Common myeloid progenitor, CD34-positive (primary cell): ENCODE results near the gene TGFB1I1.
A peak's percentile ranks its signal among the peaks of the same experiment; 100 is the strongest.

ENCODE experiments used
- CTCF ChIA-PET: fragments of 350-600 bp; sonication (Branson Sonifier 250); formaldehyde crosslinking; loops from one replicate; lab custom pipeline; 2021; ENCODE audit warnings: antibody characterized with exemption; lab: Charles Lee
- POLR2A ChIA-PET: fragments of 350-600 bp; sonication (Branson Sonifier 250); formaldehyde crosslinking; loops from one replicate; lab custom pipeline; 2021; ENCODE audit warnings: antibody characterized with exemption; lab: Charles Lee
- DNase-seq, 3 donors: peaks; one replicate each; pipeline versions ENCODE4 v3.0.0 to v3.0.0-alpha.2; 2013
- H3K27ac ChIP-seq, 2 experiments: 1 replicate in 1 of 2; 2 replicates in 1 of 2; pipeline ENCODE4 v1.7.0; 2013; ENCODE audit warnings: inconsistent platforms in 2 of 2, low read length in 2 of 2, mild to moderate bottlenecking in 2 of 2, low read depth in 1 of 2, moderate library complexity in 1 of 2; ENCODE audit not compliant: severe bottlenecking in 2 of 2, insufficient read depth in 1 of 2, poor library complexity in 1 of 2
- H3K27me3 ChIP-seq, 5 experiments: replicated peaks in 2 of 5; 1 replicate in 3 of 5; 2 replicates in 2 of 5; pipeline versions ENCODE4 v1.6.1 to v1.7.0; 2013; ENCODE audit warnings: low read length in 4 of 5, mild to moderate bottlenecking in 2 of 5, moderate library complexity in 2 of 5, inconsistent platforms in 1 of 5; ENCODE audit not compliant: insufficient read depth in 5 of 5, control insufficient read depth in 4 of 5
- H3K36me3 ChIP-seq, 4 experiments: 1 replicate in 2 of 4; 2 replicates in 2 of 4; pipeline versions ENCODE4 v1.6.1 to v1.7.0; 2013; ENCODE audit warnings: low read length in 3 of 4, control low read depth in 1 of 4, mild to moderate bottlenecking in 1 of 4; ENCODE audit not compliant: control insufficient read depth in 4 of 4, insufficient read depth in 4 of 4
- H3K4me1 ChIP-seq, 4 experiments: 1 replicate in 3 of 4; 2 replicates in 1 of 4; pipeline versions ENCODE4 v1.6.1 to v1.7.1; 2013; ENCODE audit warnings: low read length in 3 of 4, mild to moderate bottlenecking in 3 of 4, control low read depth in 1 of 4, inconsistent platforms in 1 of 4, moderate library complexity in 1 of 4; ENCODE audit not compliant: control insufficient read depth in 4 of 4, insufficient read depth in 4 of 4; ENCODE audit errors: control extremely low read depth in 1 of 4
- H3K4me3 ChIP-seq, 7 experiments: 1 replicate in 4 of 7; 2 replicates in 3 of 7; pipeline versions ENCODE4 v1.5.1 to v1.7.0; 2013; ENCODE audit warnings: mild to moderate bottlenecking in 7 of 7, low read length in 6 of 7, moderate library complexity in 6 of 7, inconsistent platforms in 2 of 7, low read depth in 2 of 7, control low read depth in 1 of 7; ENCODE audit not compliant: insufficient read depth in 4 of 7, control insufficient read depth in 1 of 7; ENCODE audit errors: extremely low read depth in 1 of 7
- H3K9me3 ChIP-seq, 5 experiments: 1 replicate in 4 of 5; 2 replicates in 1 of 5; pipeline versions ENCODE4 v1.6.1 to v1.7.1; 2013; ENCODE audit warnings: low read length in 4 of 5, mild to moderate bottlenecking in 2 of 5, inconsistent platforms in 1 of 5, low read depth in 1 of 5, moderate library complexity in 1 of 5; ENCODE audit not compliant: control insufficient read depth in 4 of 5, insufficient read depth in 2 of 5; ENCODE audit errors: control extremely low read depth in 1 of 5
- WGBS: methylation state at CpG from one replicate; pipeline ENCODE4 v1.1.5; 2013; ENCODE audit not compliant: insufficient coverage; 5-methylcytosine and 5-hydroxymethylcytosine counted together

TGFB1I1 gene

DNA sequence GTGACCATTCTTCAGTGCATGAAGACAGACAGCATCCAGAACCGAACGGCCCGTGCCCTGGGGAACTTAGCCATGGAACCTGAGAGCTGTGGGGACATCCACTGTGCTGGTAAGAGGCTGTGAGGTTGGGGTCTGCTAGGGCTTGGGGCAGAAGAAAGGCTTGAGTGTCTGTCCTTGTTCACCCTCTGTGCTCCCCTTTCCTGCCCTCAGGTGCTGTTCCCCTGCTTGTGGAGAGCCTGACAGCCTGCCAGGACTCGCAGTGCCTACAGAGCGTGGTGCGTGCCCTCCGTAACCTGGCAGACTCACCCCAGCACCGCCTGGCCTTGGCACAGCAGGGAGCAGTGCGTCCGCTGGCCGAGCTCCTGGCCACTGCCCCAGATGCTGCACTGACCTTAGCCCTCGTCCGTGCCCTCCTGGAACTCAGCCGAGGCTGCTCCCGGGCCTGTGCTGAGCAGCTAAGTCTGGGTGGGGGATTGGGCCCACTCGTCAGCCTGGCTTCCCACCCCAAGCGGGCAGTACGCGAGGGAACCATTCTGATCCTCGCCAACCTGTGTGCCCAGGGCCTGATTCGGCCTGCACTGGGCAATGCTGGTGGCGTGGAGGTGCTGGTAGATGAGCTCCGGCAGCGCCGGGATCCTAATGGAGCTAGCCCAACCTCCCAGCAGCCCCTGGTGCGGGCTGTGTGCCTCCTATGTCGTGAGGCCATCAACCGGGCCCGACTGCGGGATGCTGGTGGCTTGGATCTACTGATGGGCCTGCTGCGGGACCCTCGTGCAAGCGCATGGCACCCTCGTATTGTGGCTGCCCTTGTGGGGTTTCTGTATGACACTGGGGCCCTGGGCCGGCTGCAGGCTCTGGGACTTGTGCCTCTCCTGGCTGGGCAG lies 9.8 kb upstream of the TGFB1I1 start:
- Histone ChIP-seq H3K27me3 (no peaks in the 10 kb centered on the region), H3K4me1 (peaks cover 5 to 53% (median 41%) of the 10 kb centered on the region in 4 experiments), H3K36me3 (peaks cover 5 to 51% (median 34%) of the 10 kb centered on the region in 4 experiments), H3K4me3 (no peak overlapping the region), H3K27ac (peak overlapping the region in 1 of 2 experiments; percentile 33), H3K9me3 (no peaks in the 10 kb centered on the region)
- DNase-seq = no peak
- ChIA-PET POLR2A (no interaction called here), CTCF (interaction anchor here (2.3 to 5.7 kb wide), 2 partner anchors 10 to 13 kb away, joined by 13 to 28 read pairs; no protein-coding TSS in a partner anchor)
- WGBS = 97% methylated on average over 26 of the region's 35 CpGs

DNA sequence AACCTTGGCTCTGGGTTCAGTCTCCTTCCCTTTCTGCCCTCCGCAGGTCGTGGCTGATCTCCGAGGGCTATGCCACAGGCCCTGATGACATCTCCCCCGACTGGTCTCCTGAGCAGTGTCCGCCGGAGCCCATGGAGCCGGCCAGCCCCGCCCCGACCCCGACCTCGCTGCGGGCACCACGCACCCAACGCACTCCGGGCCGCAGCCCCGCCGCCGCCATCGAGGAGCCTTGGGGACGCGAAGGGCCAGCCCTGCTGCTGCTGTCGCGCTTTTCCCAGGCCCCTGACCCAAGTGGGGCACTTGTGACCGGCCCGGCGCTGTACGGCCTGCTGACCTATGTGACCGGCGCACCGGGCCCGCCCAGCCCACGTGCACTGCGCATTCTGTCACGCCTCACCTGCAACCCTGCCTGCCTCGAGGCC lies 7.6 kb upstream of the TGFB1I1 start:
- Histone ChIP-seq H3K9me3 (no peaks in the 10 kb centered on the region), H3K27me3 (no peaks in the 10 kb centered on the region), H3K36me3 (peaks cover 5 to 55% (median 34%) of the 10 kb centered on the region in 4 experiments), H3K27ac (no peak overlapping the region), H3K4me3 (no peak overlapping the region), H3K4me1 (peaks cover 9 to 58% (median 31%) of the 10 kb centered on the region in 4 experiments)
- WGBS = 98% methylated on average over 21 of the region's 36 CpGs
- ChIA-PET POLR2A (no interaction called here), CTCF (interaction anchor here (1.0 to 1.1 kb wide), 2 partner anchors 12 to 22 kb away, joined by 3 to 4 read pairs; no protein-coding TSS in a partner anchor)
- DNase-seq = no peak

DNA sequence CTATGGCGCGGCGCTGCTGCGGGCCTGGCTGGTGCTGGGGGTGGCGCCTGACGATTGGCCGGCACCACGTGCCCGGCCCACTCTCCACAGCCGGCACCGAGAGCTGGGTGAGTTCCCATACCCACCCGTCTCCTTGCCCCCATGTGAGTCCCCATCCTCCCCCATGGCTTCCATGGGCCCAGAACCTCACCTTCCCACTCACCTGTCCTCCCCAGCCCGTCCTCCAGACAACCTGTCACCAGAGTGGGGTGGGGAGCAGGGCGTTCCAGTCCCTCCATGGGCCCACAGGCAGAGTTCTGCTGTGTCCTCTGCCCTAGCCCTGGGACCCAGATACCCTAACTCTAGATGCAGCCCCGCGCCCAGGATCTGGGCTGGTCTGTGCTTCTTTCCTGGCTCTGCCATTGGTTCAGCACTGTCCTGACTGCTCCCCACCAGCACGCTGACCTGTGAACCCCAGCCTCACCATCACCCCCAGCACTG lies 7.1 kb upstream of the TGFB1I1 start:
- CTCF ChIA-PET = interaction anchor here (1.7 kb wide), 1 partner anchor 8 kb away, joined by 5 read pairs; no protein-coding TSS in a partner anchor
- Histone ChIP-seq H3K4me1 (peaks cover 9 to 57% (median 31%) of the 10 kb centered on the region in 4 experiments), H3K36me3 (peaks cover 5 to 55% (median 34%) of the 10 kb centered on the region in 4 experiments), H3K9me3 (no peaks in the 10 kb centered on the region), H3K27ac (no peak overlapping the region), H3K27me3 (no peaks in the 10 kb centered on the region), H3K4me3 (no peak overlapping the region)
- POLR2A ChIA-PET = no interaction called here
- 95% methylated on average over 16 of the region's 17 CpGs for WGBS
- DNase-seq = no peak

DNA sequence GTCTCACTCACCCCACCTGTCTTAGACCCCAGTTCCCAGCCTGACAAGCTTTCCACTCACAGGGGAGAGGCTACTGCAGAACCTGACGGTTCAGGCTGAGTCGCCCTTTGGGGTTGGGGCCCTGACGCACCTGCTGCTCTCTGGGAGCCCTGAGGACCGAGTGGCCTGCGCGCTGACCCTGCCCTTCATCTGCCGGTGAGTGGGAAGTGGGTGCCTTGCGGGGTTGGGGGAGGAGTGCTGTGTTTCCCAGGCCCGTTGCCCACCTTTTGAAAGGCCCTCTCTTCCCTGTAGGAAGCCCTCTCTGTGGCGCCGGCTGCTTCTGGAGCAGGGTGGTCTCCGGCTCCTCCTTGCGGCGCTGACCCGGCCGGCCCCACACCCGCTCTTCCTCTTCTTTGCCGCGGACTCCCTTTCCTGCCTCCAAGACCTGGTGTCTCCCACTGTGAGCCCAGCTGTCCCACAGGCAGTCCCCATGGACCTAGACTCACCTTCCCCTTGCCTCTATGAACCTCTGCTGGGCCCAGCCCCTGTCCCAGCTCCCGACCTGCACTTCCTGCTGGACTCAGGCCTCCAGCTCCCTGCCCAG lies 6.1 kb upstream of the TGFB1I1 start:
- POLR2A ChIA-PET = no interaction called here
- no peak for DNase-seq
- Histone ChIP-seq H3K4me3 (peak overlapping the region in 2 of 7 experiments; percentile 28 to 51), H3K4me1 (peaks cover 9 to 50% (median 22%) of the 10 kb centered on the region in 4 experiments), H3K27me3 (no peaks in the 10 kb centered on the region), H3K9me3 (no peaks in the 10 kb centered on the region), H3K27ac (peak overlapping the region; percentile 88 to 92), H3K36me3 (peaks cover 5 to 55% (median 34%) of the 10 kb centered on the region in 4 experiments)
- 46% methylated on average over 18 of the region's 20 CpGs for WGBS
- CTCF ChIA-PET = interaction anchor here (1.7 kb wide), 1 partner anchor 10 kb away, joined by 5 read pairs; no protein-coding TSS in a partner anchor

DNA sequence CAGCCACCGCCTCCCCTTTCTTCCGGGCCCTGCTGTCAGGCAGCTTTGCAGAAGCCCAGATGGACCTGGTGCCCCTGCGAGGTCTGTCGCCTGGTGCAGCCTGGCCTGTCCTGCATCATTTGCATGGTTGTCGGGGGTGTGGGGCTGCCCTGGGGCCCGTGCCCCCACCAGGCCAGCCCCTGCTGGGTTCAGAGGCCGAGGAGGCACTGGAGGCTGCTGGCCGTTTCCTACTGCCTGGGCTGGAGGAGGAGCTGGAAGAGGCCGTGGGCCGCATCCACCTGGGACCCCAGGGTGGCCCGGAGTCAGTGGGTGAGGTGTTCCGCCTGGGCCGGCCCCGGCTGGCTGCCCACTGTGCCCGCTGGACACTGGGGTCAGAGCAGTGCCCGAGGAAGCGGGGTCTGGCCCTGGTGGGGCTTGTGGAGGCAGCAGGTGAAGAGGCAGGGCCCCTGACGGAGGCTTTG lies 5.5 kb upstream of the TGFB1I1 start:
- ChIA-PET POLR2A (interaction anchor here (0.8 kb wide), 1 partner anchor 8 kb away, joined by 3 read pairs; no protein-coding TSS in a partner anchor), CTCF (interaction anchor here (1.7 kb wide), 1 partner anchor 10 kb away, joined by 5 read pairs; no protein-coding TSS in a partner anchor)
- H3K36me3 ChIP-seq = peaks cover 5 to 55% (median 32%) of the 10 kb centered on the region in 4 experiments
- peak overlapping the region in 2 of 7 experiments; percentile 28 to 51 for H3K4me3 ChIP-seq
- no peak for DNase-seq
- peaks cover 11 to 51% (median 24%) of the 10 kb centered on the region in 4 experiments for H3K4me1 ChIP-seq
- H3K27ac ChIP-seq = peak overlapping the region; percentile 88 to 92
- H3K9me3 ChIP-seq = no peaks in the 10 kb centered on the region
- WGBS = 72% methylated on average over 15 of the region's 18 CpGs
- no peaks in the 10 kb centered on the region for H3K27me3 ChIP-seq

DNA sequence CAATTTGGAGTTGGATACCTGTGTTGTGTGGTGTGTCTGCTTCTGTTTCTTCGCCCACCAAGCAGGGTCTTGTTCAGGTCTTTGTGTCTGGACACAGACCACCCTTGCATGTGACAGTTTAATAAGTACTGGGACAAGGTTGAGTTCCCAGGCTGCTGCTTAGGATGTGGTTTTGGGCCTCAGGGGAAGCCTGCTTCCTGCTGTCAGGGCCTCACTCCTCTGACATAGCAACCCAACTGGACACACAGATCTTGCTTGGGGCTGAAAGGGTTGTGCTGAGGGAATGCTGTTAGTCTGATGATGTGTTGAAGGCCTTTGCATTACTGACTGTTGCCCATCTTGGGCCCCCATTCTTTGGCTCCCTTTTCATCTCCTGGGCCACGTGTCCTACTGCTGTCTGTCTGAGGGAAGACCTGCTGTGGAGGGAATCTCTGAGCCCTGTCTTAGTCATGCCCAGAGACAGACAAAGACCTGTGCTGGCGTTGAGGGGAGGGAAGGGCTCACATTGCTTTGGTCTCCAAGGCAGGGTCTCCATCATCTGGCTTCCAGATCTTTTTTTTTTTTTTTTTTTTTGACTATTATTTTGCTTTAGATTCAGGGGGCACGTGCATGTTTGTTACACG lies 4.7 kb upstream of the TGFB1I1 start:
- peak in 2 of 3 donors; percentile 88 to 95 for DNase-seq
- Histone ChIP-seq H3K27ac (peak overlapping the region; percentile 88 to 92), H3K4me1 (peaks cover 13 to 57% (median 31%) of the 10 kb centered on the region in 4 experiments), H3K27me3 (no peaks in the 10 kb centered on the region), H3K36me3 (peaks cover 2 to 47% (median 28%) of the 10 kb centered on the region in 4 experiments), H3K4me3 (peak overlapping the region in 4 of 7 experiments; percentile 34 to 58 (median 49)), H3K9me3 (no peaks in the 10 kb centered on the region)
- POLR2A ChIA-PET = interaction anchor here (0.8 kb wide), 1 partner anchor 9 kb away, joined by 3 read pairs; no protein-coding TSS in a partner anchor
- WGBS = 17% methylated on average over 2 of the region's 5 CpGs
- CTCF ChIA-PET = no interaction called here
